Measurements from ENCODE around the gene DBH.
A peak's percentile ranks its signal among the peaks of the same experiment; 100 is the strongest.
"Not testable (repeated sequence)": the region's sequence is repeated elsewhere in the genome, so short reads cannot be mapped to it uniquely, and the experiment has no call there.

The DBH gene

GRCh38 chr9:133626008-133626407 lies 10.2 kb upstream of the DBH start:
- DNase-seq (ENCODE audit: low spot score) = not testable (repeated sequence)

GRCh38 chr9:133627341-133627740 lies 8.8 kb upstream of the DBH start:
- DNase-seq (ENCODE audit: low spot score) = no peak

DNA sequence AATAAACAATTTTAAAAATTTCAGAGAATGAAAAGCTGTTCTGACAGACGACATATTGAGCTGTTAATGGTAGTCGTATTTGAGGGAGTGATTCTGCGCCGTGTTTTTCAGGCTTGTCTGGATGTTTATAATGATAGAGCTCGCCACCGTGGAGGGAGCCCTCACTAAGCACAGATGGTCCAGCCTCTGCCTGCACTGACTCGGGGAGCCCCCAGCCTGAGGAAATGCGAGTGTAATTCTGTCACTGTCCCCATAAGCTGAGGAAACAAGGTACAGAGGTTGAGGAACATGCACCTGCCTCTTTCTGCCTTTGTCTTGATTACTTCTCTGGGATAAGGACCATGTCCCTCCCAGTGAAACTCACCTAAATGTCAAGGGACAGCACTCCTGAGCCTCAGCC lies 7.4 kb upstream of the DBH start:
- no peak for DNase-seq (ENCODE audit: low spot score)

- no peak for DNase-seq (ENCODE audit: low spot score)
Measured at GRCh38 chr9:133629221-133630110, 6.7 kb upstream of the DBH start.

GRCh38 chr9:133631111-133631510 lies 5.1 kb upstream of the DBH start:
- DNase-seq (ENCODE audit: low spot score) = no peak

DNA sequence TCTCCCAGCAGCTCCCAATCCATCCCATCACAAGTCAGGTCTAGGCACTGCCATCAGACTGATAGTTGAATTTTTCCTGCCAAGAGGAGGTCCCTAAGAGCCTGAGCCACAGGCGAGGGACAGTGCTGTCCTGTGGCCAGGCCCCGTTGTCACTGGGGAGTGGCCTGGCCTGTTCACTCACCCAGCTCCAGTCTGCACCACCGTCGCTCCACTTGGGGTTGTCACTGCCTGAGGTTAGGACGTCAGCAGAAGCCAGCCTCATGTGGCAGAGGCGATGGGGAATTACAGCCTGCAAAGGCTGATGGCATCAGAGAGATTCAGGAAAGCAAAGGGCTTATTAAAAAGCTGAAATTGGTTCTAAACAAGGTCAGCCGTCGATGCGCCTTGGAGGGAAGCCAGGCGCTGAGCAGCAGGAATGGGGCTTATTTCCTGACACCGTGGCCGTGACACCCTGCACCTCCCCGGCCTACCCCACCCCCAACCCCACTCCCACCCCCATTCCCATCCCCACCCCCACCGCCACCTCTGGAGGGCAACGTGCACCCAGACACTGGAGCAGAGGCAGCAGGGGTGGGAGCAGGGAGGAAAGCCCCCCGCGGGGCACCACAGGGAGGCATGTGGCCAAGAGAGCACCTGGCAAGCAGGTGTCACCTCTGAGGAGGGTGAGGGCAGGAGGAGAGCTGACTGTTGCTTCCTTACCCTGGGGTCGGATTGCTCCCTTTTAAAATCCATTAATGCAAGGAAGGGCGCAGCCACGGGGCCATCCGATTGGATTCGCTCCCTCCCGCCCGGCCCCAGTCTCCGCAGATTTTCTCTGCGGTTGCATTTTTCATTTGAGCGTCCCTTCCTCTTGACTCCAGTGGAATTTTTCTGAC lies 3.1 kb upstream of the DBH start:
- no peak for DNase-seq (ENCODE audit: low spot score)

DNA sequence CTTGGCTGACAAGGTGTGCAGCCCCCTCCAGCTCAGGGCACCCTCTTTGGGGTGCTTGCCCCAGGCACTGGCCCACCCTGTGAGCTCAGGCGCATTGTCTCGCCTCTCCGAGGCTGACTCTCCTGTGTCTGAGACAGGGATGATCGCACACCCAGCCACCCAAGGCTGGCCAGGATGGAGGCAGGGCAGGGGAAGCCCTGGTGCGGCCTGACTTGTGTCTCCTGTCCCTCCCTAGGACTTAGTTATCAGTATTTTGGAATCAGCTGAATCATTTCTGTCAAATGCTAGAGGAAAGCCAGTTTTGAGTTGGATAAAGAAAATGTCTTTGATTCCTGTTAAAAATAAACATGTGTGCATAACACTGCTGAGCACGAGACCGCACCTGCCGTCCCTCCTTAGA lies 2.5 kb upstream of the DBH start:
- DNase-seq (ENCODE audit: low spot score) = no peak

DNA sequence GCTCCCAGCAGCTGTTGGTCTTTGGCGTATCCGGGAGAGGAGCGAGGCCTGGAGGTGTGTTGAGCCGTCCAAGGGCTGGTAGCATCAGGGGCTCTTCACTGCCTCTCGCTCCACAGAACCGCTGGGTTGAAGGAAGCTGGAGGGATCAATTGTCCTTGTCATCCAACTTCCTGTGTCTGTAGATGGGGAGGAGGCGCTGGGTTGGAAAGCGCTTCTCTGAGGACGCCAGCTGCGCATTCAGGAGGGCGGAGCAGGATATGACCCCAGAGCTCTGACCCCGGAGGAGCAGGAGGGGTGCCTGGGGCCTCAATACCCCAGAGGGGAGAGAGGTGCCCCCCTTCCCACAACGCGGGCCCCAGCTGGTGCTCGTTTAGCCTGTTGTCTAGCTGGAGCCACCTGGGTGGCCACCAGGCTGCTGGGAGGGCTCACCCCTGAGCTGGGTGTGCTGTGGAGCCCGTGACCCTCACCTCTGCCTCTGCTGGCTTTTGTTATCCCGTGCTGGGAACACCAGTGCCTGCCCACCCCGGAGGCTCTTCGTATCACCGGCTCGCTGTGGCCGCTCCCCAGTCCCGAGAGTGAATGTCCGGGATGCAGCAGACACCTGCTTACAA lies 2.0 kb upstream of the DBH start:
- peak; percentile 10 for DNase-seq (ENCODE audit: low spot score)

DNA sequence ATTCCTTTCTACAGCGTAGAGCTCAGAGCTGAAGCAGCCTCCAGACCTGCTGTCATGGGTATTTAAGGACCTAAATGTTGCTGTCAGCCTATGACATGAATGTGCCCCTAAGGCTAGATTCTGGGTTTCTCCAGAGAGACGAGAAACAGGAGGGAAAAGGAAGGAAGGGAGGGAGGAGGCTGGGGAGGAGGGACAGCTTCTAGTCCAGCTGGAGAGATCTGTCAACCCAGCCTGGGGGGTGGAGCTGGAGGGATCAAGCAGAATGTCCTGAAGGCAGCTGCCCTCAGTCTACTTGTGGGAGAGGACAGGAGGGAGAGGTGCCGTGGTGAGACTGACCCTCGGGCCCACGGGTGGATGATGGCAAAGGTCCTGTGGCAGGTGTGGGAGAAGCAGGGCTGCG lies 1.1 kb upstream of the DBH start:
- DNase-seq (ENCODE audit: low spot score) = no peak

DNA sequence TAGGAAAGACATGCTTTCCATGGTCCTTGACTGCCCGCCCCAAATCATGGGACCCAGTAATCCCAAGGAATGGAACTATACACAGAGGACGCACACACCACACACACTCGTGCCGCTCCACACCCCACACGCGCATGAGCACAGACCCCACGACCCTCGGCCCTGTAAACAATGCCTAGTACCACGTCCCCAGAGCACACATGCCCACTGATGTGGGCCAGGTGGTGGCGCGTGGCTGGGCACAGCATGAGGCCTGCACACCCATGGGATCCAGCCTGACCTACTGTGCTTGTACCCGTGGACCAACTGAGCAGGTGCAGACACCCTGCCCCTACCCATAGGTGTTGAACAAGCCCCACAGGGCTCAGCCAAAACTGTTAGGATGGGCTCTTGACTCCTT lies 739 bp downstream of the DBH start:
- no peak for DNase-seq (ENCODE audit: low spot score)

DNA sequence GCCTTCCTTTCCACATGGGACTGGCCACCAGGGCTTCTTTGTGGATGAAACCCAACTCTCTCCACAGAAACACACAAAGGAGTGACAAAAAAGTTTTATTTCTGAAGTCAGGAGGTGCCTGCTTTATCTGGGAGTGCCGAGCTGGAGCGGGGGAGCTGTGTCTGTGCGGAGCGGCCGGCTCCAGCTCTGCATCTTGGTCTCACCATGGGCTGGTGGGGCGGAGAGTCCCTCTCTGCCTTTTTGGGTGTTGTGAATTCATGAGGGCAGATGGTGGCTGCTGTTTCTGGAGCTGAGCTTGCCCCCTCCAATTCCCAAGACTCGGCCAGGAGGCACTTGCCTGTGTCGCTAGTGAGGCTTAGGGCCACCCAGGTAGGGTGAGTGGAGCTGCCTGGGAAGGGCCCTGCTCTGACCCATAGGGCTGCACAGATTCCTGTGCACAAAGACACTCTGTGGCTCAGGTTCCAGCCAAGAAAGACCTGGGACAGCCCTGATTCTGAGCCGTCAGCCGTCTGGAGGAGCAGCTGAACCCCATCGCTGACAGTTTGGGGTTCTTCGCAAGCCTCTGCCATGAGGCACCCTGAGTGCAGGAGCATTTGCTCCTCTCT lies 1.4 kb downstream of the DBH start:
- no peak for DNase-seq (ENCODE audit: low spot score)

DNA sequence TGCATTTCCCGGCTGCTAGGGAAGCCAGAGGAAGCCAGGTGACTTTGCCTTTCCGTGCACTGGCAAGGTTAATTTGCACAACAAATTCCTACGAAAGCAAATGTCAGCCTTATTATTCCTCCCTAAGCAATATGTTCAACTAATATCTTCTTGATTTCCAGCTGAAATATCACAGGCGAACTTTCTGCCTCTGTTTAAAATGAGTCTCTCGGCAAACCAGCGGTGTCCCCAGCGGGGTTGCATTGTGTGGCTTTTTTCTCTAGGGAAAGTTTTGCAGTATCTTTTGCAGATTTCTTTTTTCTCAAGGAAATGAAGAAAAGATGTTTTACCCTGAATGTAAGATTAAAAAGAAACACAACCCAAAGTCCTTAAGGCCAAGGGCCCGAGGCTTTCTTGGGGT lies 1.9 kb downstream of the DBH start:
- DNase-seq (ENCODE audit: low spot score) = no peak

GRCh38 chr9:133638711-133639110 lies 2.5 kb downstream of the DBH start:
- no peak for DNase-seq (ENCODE audit: low spot score)

DNA sequence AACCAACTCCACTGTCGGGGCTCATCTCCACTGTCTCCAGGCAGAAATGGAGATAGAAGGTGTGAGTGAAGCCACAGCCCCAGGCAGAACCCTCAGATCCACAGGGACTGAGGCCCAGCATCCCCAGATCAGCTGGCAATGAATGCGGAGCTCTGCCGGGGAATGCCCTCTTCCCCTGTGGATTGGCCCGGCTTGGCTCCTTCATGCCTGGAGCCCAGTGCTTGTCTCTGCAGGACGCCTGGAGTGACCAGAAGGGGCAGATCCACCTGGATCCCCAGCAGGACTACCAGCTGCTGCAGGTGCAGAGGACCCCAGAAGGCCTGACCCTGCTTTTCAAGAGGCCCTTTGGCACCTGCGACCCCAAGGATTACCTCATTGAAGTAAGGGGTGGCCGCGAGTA lies 3.5 kb downstream of the DBH start:
- DNase-seq (ENCODE audit: low spot score) = no peak

GRCh38 chr9:133640160-133640559 lies 4.0 kb downstream of the DBH start:
- DNase-seq (ENCODE audit: low spot score) = no peak

DNA sequence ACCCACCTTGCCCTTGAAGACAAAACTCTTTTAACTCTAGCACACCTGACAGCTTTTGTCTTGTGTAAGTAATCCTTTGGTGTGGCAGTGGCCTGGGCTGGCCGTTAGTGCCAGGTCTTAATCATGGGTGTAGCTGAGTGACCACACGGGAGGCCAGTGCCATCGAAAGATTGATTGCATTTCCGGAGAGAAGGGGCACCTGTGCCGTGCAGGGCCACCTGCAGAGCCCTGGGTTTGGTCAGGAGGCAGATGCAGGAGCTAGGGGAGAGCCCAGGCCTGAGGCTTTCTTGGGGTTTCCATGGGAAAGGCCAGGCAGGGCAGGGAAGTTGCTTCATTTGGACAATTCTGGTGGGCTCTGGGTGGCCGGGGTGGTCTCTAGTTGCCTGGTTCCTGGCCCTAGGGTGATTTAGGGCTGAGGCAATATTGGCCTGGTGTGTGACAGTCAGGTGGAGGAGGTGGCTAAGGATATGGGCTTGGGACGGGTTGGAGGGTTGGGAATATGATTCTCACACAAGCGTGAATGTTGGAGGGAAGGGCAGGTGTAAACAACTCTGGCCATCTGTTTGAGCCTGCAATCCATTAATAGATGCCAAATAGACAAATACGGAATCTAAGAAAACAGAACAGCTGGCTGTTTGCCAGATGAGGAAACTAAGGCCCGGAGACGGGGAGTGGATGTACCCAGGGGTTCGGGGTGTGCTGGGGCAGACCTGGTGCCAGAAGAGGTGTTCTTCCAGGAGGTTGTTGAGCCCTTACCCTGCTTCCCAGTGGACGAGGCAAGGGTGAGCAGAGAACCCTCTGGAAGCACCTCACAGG lies 4.6 kb downstream of the DBH start:
- no peak for DNase-seq (ENCODE audit: low spot score)

GRCh38 chr9:133641396-133641655 lies 5.2 kb downstream of the DBH start:
- DNase-seq (ENCODE audit: low spot score) = no peak

DNA sequence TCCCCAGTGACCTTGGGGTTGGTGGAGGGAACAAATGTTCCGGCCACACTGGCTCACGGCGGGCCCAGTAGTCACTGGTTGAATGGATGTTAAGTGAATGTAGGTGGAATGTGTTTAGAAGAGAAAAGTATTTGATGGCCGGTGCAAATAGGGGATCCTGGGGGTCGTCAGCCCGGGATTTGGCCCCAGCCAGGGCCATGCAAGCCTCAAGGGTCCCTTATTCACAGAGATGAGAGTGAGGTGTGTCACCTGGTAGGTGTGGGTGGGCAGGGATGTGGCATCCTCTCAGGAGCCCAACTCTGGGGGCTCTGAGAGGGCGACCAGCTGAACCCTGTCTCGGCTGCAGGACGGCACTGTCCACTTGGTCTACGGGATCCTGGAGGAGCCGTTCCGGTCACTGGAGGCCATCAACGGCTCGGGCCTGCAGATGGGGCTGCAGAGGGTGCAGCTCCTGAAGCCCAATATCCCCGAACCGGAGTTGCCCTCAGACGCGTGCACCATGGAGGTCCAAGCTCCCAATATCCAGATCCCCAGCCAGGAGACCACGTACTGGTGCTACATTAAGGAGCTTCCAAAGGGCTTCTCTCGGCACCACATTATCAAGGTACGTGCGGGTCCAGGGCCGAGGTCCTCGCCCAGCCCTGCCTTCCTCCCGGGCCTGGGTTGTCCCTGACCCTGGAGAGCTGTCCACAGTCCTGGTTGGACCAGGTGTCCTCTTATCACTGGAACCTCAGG lies 5.9 kb downstream of the DBH start:
- DNase-seq (ENCODE audit: low spot score) = no peak

DNA sequence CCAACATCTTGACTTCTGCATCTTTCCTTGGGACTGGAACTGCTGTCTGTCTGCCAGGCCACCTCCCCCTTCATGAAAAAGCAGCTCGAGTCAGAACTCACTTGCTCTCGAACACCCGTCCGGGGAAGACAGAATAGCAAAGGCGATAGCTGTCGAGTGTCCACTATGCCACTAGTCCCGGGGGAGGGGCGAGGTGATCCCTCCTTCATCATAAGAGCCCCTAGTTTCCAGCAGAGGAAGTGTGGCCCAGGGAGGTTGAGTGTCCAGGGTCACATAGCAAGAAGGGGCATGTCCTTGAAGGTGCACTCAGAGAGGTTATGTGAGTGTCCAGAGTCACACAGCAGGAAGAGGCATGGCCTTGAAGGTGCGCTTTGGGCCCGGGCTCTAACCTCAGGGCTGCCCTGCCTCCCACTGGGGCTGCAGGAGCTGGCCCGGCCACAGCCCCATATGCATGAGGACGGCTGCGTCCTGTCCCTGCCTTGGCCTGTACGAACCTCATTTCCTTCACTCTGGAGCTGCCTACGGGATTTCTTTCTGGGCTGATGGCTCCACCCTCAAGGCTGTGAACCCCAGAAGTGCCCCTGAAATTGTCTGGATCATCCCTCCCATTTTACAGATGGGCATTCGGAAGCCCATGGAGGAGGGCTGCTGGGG lies 6.7 kb downstream of the DBH start:
- no peak for DNase-seq (ENCODE audit: low spot score)

- no peak for DNase-seq (ENCODE audit: low spot score)
Measured at GRCh38 chr9:133643362-133643755, 7.2 kb downstream of the DBH start.

All from NAMALWA (cell line).